Astrocyte (in vitro differentiated cells and primary cell): ENCODE data around the gene IPO13. TPM values are rescaled to one million over a fixed set of nuclear protein-coding genes. Genes with fewer than 3 reads are reported as not detected.
A peak's percentile ranks its signal among the peaks of the same experiment; 100 is the strongest.

Experiments
- DNase-seq: peaks from one replicate; pipeline ENCODE4 v3.0.0-alpha.2; 2010; ENCODE audit warnings: low read depth
- FAIRE-seq: peaks from 2 replicates; lab custom pipeline; 2011; peaks lifted over from hg19 to GRCh38; lab: Jason Lieb, UNC
- H2AFZ ChIP-seq: 2 replicates; pipeline ENCODE4 v1.6.0; 2012; ENCODE audit warnings: low read depth, low read length, inconsistent platforms
- H3K27ac ChIP-seq: 2 replicates; pipeline ENCODE4 v1.5.1; 2011; ENCODE audit warnings: low read depth, low read length, inconsistent platforms
- H3K27me3 ChIP-seq: 2 replicates; pipeline ENCODE4 v1.6.0; 2011; ENCODE audit warnings: low read length, inconsistent platforms; ENCODE audit not compliant: insufficient read depth
- H3K36me3 ChIP-seq: 2 replicates; pipeline ENCODE4 v1.5.1; 2011; ENCODE audit warnings: low read length, inconsistent platforms; ENCODE audit not compliant: insufficient read depth
- H3K4me1 ChIP-seq: 2 replicates; pipeline ENCODE4 v1.5.1; 2011; ENCODE audit warnings: low read length, inconsistent platforms; ENCODE audit not compliant: insufficient read depth
- H3K4me2 ChIP-seq: 2 replicates; pipeline ENCODE4 v1.6.0; 2012; ENCODE audit warnings: low read length, inconsistent platforms
- H3K4me3 ChIP-seq: 2 replicates; pipeline ENCODE4 v1.5.1; 2011; ENCODE audit warnings: low read depth, mild to moderate bottlenecking, low read length, inconsistent platforms; ENCODE audit not compliant: insufficient read depth
- H3K79me2 ChIP-seq: 2 replicates; pipeline ENCODE4 v1.6.0; 2012; ENCODE audit warnings: mild to moderate bottlenecking, low read length, inconsistent platforms; ENCODE audit not compliant: insufficient read depth
- H3K9ac ChIP-seq: 2 replicates; pipeline ENCODE4 v1.6.0; 2012; ENCODE audit warnings: mild to moderate bottlenecking, low read length, inconsistent platforms
- H3K9me3 ChIP-seq: 2 replicates; pipeline ENCODE4 v1.5.1; 2012; ENCODE audit warnings: low read depth, mild to moderate bottlenecking, low read length, inconsistent platforms; ENCODE audit not compliant: insufficient read depth
- H4K20me1 ChIP-seq: 2 replicates; pipeline ENCODE4 v1.6.0; 2012; ENCODE audit warnings: low read length, inconsistent platforms; ENCODE audit not compliant: insufficient read depth
- H3K27ac Mint-ChIP-seq: one replicate; pipeline ENCODE4 v1.8.0; 2021; ENCODE audit warnings: mild to moderate bottlenecking, mixed read lengths; ENCODE audit not compliant: unreplicated experiment
- H3K27me3 Mint-ChIP-seq: one replicate; pipeline ENCODE4 v1.8.0; 2021; ENCODE audit warnings: low read depth, mixed read lengths; ENCODE audit not compliant: unreplicated experiment
- H3K36me3 Mint-ChIP-seq: one replicate; pipeline ENCODE4 v1.8.0; 2021; ENCODE audit warnings: low read depth, mixed read lengths; ENCODE audit not compliant: unreplicated experiment
- H3K4me1 Mint-ChIP-seq: one replicate; pipeline ENCODE4 v1.8.0; 2021; ENCODE audit warnings: low read depth, mixed read lengths; ENCODE audit not compliant: unreplicated experiment
- H3K4me3 Mint-ChIP-seq: one replicate; pipeline ENCODE4 v1.8.0; 2021; ENCODE audit warnings: mild to moderate bottlenecking, moderate library complexity, mixed read lengths; ENCODE audit not compliant: unreplicated experiment
- H3K9me3 Mint-ChIP-seq: one replicate; pipeline ENCODE4 v1.8.0; 2021; ENCODE audit warnings: mild to moderate bottlenecking, mixed read lengths; ENCODE audit not compliant: unreplicated experiment
- CTCF ChIP-seq: IDR thresholded peaks from 2 replicates; pipeline ENCODE4 v1.5.1; 2011; ENCODE audit warnings: low read depth, mild to moderate bottlenecking, inconsistent platforms, low read length, moderate library complexity; ENCODE audit not compliant: insufficient read depth
- EZH2 ChIP-seq: IDR thresholded peaks from 2 replicates; pipeline ENCODE4 v1.6.1; 2012; ENCODE audit warnings: mild to moderate bottlenecking, low read length, inconsistent platforms; ENCODE audit not compliant: insufficient read depth
- total RNA-seq: library from RNA; stranded (reverse); gene quantifications from 2 replicates; pipeline ENCODE4 v1.2.1, GENCODE V29; 2021

Gene IPO13
- total RNA-seq, 1 donor from 2014 or later: 31.0 TPM

GRCh38 chr1:43978551-43979260 lies 32.0 kb downstream of the IPO13 start, which contains the start of gene B4GALT2:
Gene B4GALT2 (plus strand): TSS chr1:43979210. CDS start chr1:43981161, 1,951 bp downstream.
- Histone ChIP-seq H3K36me3 (peaks cover 21% of the 10 kb centered on the region), H2AFZ (peak within 1 kb of the TSS; percentile 46), H3K4me1 (peaks cover 49% of the 10 kb centered on the region), H3K79me2 (peaks cover 80% of the 10 kb centered on the region), H4K20me1 (peaks cover 67% of the 10 kb centered on the region), H3K9ac (peak within 1 kb of the TSS; percentile 86), H3K4me3 (peak within 1 kb of the TSS; percentile 71), H3K9me3 (no peaks in the 10 kb centered on the region), H3K27ac (peak within 1 kb of the TSS; percentile 48), H3K27me3 (no peaks in the 10 kb centered on the region), H3K4me2 (peak within 1 kb of the TSS; percentile 97)
- H3K36me3 Mint-ChIP-seq: peaks cover 21% of the 10 kb centered on the region
- DNase-seq (no peak), FAIRE-seq (no peak)
- no peaks in the 10 kb centered on the region for H3K27me3 Mint-ChIP-seq
- H3K4me3 Mint-ChIP-seq: peak within 1 kb of the TSS; percentile 91
- H3K27ac Mint-ChIP-seq: peak within 1 kb of the TSS; percentile 85
- peaks cover 41% of the 10 kb centered on the region for H3K4me1 Mint-ChIP-seq
- no peak for TF ChIP-seq EZH2
- TF ChIP-seq CTCF: no peak
- no peaks in the 10 kb centered on the region for H3K9me3 Mint-ChIP-seq

GRCh38 chr1:43979261-43979527 lies 32.4 kb downstream of the IPO13 start:
- Histone ChIP-seq H3K9me3 (no peaks in the 10 kb centered on the region), H3K27me3 (no peaks in the 10 kb centered on the region), H3K9ac (peak overlapping the region; percentile 86), H3K4me3 (peak overlapping the region; percentile 71), H3K27ac (peak overlapping the region; percentile 48), H3K4me2 (peak overlapping the region; percentile 97), H3K4me1 (peaks cover 44% of the 10 kb centered on the region), H2AFZ (no peak overlapping the region), H3K36me3 (peaks cover 21% of the 10 kb centered on the region), H4K20me1 (peaks cover 72% of the 10 kb centered on the region), H3K79me2 (peaks cover 80% of the 10 kb centered on the region)
- DNase-seq (no peak), FAIRE-seq (no peak)
- TF ChIP-seq EZH2 (no peak), CTCF (no peak)
- Mint-ChIP-seq H3K27ac (no peak overlapping the region), H3K27me3 (no peaks in the 10 kb centered on the region), H3K4me3 (no peak overlapping the region), H3K36me3 (peaks cover 22% of the 10 kb centered on the region), H3K4me1 (peaks cover 41% of the 10 kb centered on the region), H3K9me3 (no peaks in the 10 kb centered on the region)

- Mint-ChIP-seq H3K4me1 (peaks cover 41% of the 10 kb centered on the region), H3K36me3 (peaks cover 26% of the 10 kb centered on the region), H3K27me3 (no peaks in the 10 kb centered on the region), H3K4me3 (peak overlapping the region; percentile 91), H3K9me3 (no peaks in the 10 kb centered on the region), H3K27ac (peak overlapping the region; percentile 43)
- peak overlapping the region; percentile 48 for H3K27ac ChIP-seq
- peak overlapping the region; percentile 86 for H3K9ac ChIP-seq
- no peak for TF ChIP-seq CTCF
- TF ChIP-seq EZH2: no peak
- H3K4me3 ChIP-seq: peak overlapping the region; percentile 71
- DNase-seq (peak; percentile 41), FAIRE-seq (no peak)
- peaks cover 41% of the 10 kb centered on the region for H3K4me1 ChIP-seq
- peak overlapping the region; percentile 46 for H2AFZ ChIP-seq
- H3K79me2 ChIP-seq: peaks cover 80% of the 10 kb centered on the region
- peaks cover 21% of the 10 kb centered on the region for H3K36me3 ChIP-seq
- peaks cover 77% of the 10 kb centered on the region for H4K20me1 ChIP-seq
- no peaks in the 10 kb centered on the region for H3K27me3 ChIP-seq
- H3K9me3 ChIP-seq: no peaks in the 10 kb centered on the region
- peak overlapping the region; percentile 97 for H3K4me2 ChIP-seq
Measured at GRCh38 chr1:43979528-43980254, 32.9 kb downstream of the IPO13 start.
